Measurements from ENCODE around the gene STUM.

DNA sequence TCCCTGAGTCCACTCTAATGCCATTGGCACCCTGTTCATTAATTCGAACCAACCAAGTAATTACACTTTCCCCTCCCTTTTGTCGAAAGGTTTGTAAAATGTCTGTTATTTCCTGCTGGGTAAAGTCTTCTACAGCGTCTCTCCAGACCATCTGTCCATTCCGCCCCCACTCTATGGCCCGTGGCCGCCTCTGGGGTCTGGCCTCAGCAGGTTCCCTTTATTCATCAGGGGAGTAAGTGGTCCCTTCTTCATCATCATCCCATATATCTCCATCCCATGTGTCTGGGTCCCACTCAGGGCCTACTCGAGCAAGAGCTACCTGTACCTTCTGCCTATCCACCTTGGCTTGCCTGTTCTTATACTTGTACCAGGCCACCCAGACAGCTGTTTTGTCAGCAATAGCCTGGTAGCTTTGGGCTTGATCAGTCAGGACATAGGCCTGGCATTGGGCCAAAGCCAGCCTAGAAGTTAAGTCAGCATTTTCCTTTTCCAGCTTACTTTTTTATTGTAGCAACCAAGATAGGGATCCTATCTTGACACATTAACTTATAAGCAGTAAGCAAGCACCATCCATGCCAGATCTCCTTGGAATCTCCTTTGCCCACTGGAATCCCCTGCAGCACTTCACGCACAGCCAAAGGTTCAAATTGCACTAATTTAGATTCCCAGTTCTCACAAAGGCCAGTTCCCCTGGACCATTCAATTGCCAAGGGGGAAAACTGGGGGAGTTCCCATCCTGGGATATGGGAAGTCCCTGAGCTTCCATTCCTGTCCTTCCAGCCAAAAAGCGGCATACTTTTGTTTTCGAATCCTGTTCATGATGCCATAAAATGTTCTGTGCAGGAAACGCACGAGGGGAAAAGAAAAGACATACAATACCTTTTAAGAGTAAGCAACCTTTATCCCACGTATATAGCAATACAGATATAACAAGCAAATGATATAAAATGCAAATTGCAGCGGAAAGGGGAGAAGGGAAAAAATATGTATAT is 6.6 kb upstream of the STUM start:
- no peak for TF ChIP-seq CTCF (IDR thresholded peaks at IDR 0.05; ENCODE audit: insufficient read depth, low read length, poor library complexity, severe bottlenecking)
- TF ChIP-seq EZH2phosphoT487 (conservative IDR thresholded peaks at IDR 0.05; ENCODE audit: low read length): no peak

Data from SU-DHL-6 (cell line).